HG03520 (cell line): ENCODE measurements around the gene ZFYVE27.

Source experiments
- ATAC-seq: cut with Tn5 transposase; IDR thresholded peaks from one replicate; pipeline ENCODE4 v1.9.1; 2021; ENCODE audit warnings: mild to moderate bottlenecking, moderate library complexity; ENCODE audit not compliant: unreplicated experiment

Gene ZFYVE27

DNA sequence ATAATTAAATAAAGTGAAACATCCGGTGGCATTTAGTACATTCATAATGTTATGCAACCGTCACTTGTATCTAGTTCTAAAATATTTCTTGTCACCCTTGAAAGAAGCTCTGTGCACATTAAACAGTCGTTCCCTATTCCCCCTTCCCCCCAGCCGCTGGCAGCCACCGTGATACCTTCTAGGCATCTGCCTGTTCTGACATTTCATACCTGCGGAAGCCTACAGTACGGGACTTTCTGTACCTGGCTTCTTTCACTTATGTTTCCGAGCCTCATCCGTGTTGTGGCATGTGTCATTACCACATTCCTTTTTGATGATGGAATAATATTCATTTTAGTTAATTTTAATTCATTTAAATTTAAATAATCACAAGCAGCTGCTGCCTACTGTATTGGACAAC, 48.8 kb downstream of the ZFYVE27 start:
- no peak for ATAC-seq

DNA sequence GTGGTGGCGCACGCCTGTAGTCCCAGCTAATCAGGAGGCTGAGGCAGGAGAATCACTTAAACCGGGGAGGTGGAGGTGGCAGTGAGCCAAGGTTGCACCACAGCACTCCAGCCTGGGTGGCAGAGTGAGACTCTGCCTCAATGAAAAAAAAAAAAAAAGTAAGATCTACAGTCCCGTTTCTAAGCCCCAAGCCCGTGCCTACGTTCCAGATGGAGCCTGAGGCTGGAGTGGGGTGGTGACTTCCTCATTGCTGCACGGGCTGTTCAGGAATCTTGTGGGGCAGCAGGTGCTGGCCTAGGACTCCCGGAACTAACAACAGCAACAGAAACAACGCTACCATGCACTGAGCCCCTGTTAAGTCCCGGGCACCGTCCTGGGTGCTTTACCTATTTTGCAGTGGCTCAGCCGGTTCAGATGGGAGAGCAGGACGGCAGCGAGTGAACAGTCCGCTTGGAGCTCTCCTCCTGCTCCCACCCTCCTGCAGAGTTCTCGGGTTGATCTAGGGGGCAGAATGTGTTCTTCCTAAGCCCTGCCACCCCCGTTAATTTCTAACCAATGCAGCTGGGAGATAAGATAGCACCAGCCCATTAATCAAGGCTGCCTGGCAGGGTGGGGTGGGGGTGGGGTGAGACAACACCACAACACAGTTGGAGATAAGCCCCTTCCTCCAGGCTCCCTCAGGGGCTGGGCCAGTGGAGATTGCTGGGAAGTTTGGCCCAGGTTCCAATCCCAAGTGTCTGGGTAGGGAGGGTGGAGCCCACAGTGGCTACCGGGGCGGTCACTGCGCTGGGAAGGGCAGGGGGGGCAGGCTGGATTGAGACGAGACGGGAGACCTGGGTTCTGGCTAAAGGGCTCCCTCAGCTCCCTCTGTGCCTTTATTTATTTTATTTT, 51.9 kb downstream of the ZFYVE27 start:
- no peak for ATAC-seq

DNA sequence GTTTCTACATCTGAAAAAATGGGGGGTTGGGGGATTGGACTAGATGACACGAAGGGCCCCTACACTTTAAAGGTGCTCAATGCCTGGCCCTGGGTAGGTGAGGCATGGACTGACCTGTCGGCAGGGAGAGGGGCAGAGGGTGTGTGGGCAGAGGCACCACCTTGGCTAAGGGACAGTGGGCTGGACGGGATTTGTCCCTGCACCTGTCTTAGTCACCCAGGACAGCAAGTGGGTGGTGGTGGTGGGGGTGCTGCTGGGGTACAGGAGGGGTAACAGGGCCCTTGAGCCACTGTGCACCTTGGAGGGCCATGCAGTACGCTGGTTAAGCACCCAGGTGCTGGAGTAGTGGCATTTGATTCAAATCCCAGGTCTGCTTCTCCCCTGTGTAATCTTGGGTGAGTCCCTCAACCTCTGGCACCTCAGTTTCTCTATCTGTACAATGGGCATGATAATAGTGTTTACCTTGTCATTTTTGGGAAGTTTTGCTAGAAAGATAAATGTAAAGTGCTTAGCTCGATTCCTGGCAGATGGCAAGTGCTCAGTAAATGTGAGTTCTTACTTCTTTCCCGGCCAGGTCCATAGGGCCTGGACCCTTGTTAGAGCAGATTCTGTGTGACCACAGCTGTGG, 53.0 kb downstream of the ZFYVE27 start:
- no peak for ATAC-seq

GRCh38 chr10:97791824-97792721, 55.1 kb downstream of the ZFYVE27 start:
- ATAC-seq = no peak

- no peak for ATAC-seq
These were observed 59.0 kb downstream of the ZFYVE27 start for GRCh38 chr10:97795886-97796285.

DNA sequence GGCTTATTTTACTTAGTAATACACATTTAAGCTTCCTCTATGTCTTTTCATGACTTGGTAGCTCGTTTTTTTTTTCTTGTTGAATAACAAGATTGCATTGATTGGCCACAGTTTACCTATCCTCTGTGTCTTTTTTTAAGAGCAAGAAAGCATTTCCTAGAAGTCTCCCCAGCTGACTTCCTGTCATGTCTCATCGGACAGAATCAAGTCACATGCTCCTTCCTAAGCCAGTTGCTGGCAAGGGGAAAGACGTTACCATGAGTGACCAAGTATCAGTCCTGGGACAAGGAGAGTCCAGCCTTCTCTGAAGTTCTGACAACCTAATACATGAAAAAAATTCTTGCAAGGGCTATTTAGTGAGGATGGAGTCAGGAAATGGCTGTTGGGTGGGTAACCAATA, 59.7 kb downstream of the ZFYVE27 start:
- no peak for ATAC-seq

- no peak for ATAC-seq
These were observed 62.2 kb downstream of the ZFYVE27 start for GRCh38 chr10:97798958-97799610.

GRCh38 chr10:97800474-97800873, 63.5 kb downstream of the ZFYVE27 start:
- no peak for ATAC-seq

DNA sequence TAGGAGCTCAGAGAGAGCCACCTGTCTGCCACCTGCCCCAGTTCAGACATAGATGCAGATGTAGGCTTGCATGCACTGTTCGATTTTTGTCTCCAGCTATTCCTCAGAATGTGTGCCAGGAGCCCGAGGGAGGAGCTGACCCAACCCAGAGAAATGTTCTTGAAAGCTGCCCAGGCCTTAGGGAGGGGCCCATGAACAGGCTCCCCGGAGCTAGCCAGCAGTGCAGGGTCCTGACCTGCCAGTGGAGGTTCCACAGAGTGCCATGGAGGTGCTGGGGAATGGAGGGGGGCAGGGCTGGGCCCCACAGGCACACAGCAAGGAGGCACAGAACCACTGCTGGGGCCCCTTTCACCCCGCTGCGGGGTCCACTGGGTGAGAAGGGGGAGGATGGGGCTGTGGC, 64.5 kb downstream of the ZFYVE27 start:
- ATAC-seq = no peak

- ATAC-seq = no peak
These were observed 68.4 kb downstream of the ZFYVE27 start for GRCh38 chr10:97805096-97805884.

DNA sequence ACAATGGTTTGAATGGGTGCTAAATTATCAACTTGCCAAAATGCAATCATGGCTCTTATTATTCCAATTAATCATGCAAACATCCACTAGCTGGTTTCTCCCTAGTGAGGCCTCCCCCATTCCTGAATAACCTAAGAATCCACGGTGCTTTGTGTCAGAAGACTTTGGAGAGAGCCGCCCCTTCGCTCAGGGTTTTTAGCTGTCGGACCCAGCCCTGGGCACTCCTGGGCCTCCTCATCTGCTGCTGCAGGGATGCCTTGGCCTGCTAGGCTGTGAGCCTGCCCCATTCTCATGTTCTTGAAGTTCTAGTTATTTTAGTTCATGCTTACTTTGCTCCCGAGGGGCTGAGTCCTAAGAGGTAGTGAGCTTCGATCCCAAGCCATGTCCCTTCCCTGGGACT, 69.0 kb downstream of the ZFYVE27 start:
- ATAC-seq = no peak

GRCh38 chr10:97810446-97810845, 73.5 kb downstream of the ZFYVE27 start:
- no peak for ATAC-seq
